B cell (primary cell): ENCODE measurements around the gene NCAM1. TPM values are rescaled to one million over a fixed set of nuclear protein-coding genes. Genes with fewer than 3 reads are reported as not detected.

Experiments used
- ATAC-seq: fragments of 200-7000 bp; cut with Tn5 transposase; one replicate; pipeline ENCODE4 v1.10.0; 2021; ENCODE audit warnings: low read depth, mild to moderate bottlenecking, moderate number of reproducible peaks, moderate library complexity
- CTCF ChIA-PET: fragments of 350-600 bp; sonication (Branson Sonifier 250); formaldehyde crosslinking; loops from one replicate; lab custom pipeline; 2021; ENCODE audit warnings: antibody characterized with exemption, inconsistent platforms; lab: Charles Lee
- POLR2A ChIA-PET: fragments of 350-600 bp; sonication (Branson Sonifier 250); formaldehyde crosslinking; loops from one replicate; lab custom pipeline; 2021; ENCODE audit warnings: antibody characterized with exemption; lab: Charles Lee
- DNase-seq: peaks from one replicate; pipeline ENCODE4 v3.0.0; 2013
- H2AFZ ChIP-seq: 2 replicates; pipeline ENCODE4 v1.6.1; 2012; ENCODE audit warnings: mild to moderate bottlenecking, low read depth, low read length; ENCODE audit not compliant: insufficient read depth, poor library complexity, severe bottlenecking
- H3K27ac ChIP-seq, 2 donors: 1 replicate in 1 of 2; 2 replicates in 1 of 2; pipeline ENCODE4 v1.5.1; 2012 to 2013; ENCODE audit warnings: low read length in 2 of 2, mild to moderate bottlenecking in 2 of 2, moderate library complexity in 1 of 2
- H3K27me3 ChIP-seq, 4 experiments: fragments of 200-600 bp in 1 of 4; sonication (generic) in 1 of 4; replicated peaks in 1 of 4; 1 replicate in 2 of 4; 2 replicates in 2 of 4; pipeline versions ENCODE4 v1.6.1 to v1.7.0; 2013 to 2016; ENCODE audit warnings: low read length in 3 of 4, mild to moderate bottlenecking in 2 of 4, mixed read lengths in 1 of 4, moderate library complexity in 1 of 4; ENCODE audit not compliant: insufficient read depth in 4 of 4, control insufficient read depth in 3 of 4; ENCODE audit errors: control extremely low read depth in 1 of 4
- H3K36me3 ChIP-seq, 2 experiments: replicated peaks in 1 of 2; 1 replicate in 1 of 2; 2 replicates in 1 of 2; pipeline versions ENCODE4 v1.6.1 to v1.7.1; 2013; ENCODE audit warnings: low read length in 1 of 2; ENCODE audit not compliant: insufficient read depth in 2 of 2, control insufficient read depth in 1 of 2; ENCODE audit errors: control extremely low read depth in 1 of 2, extremely low read depth in 1 of 2
- H3K4me1 ChIP-seq, 2 donors: fragments of 200-600 bp in 1 of 2; sonication (generic) in 1 of 2; 1 replicate in 1 of 2; 2 replicates in 1 of 2; pipeline versions ENCODE4 v1.5.1 to v1.6.1; 2013 to 2017; ENCODE audit warnings: low read length in 2 of 2; ENCODE audit not compliant: control insufficient read depth in 2 of 2, insufficient read depth in 2 of 2
- H3K4me2 ChIP-seq: replicated peaks from 2 replicates; pipeline ENCODE3; 2012; ENCODE audit warnings: mild to moderate bottlenecking, low read depth, low read length; ENCODE audit not compliant: poor library complexity, severe bottlenecking
- H3K4me3 ChIP-seq, 5 experiments: fragments of 200-600 bp in 1 of 5; sonication (generic) in 1 of 5; 1 replicate in 3 of 5; 2 replicates in 2 of 5; pipeline versions ENCODE4 v1.5.1 to v1.7.0; 2011 to 2016; ENCODE audit warnings: low read length in 4 of 5, mild to moderate bottlenecking in 4 of 5, low read depth in 2 of 5, control low read depth in 1 of 5, moderate library complexity in 1 of 5; ENCODE audit not compliant: insufficient read depth in 1 of 5; ENCODE audit errors: control extremely low read depth in 1 of 5, extremely low read depth in 1 of 5
- H3K79me2 ChIP-seq: fragments of 200-600 bp; sonication (generic); one replicate; pipeline ENCODE4 v1.6.0; 2016; ENCODE audit warnings: low read length; ENCODE audit not compliant: control insufficient read depth, insufficient read depth
- H3K9ac ChIP-seq: fragments of 200-600 bp; sonication (generic); 2 replicates; pipeline ENCODE4 v1.6.1; 2017; ENCODE audit warnings: mild to moderate bottlenecking, low read length, moderate library complexity
- H3K9me3 ChIP-seq, 3 donors: one replicate each; pipeline versions ENCODE4 v1.6.1 to v1.7.1; 2013; ENCODE audit warnings: low read length in 2 of 3; ENCODE audit not compliant: control insufficient read depth in 2 of 3, insufficient read depth in 1 of 3; ENCODE audit errors: control extremely low read depth in 1 of 3
- H4K20me1 ChIP-seq: 2 replicates; pipeline ENCODE4 v1.6.0; 2012; ENCODE audit warnings: mild to moderate bottlenecking, low read length; ENCODE audit not compliant: insufficient read depth, control insufficient read depth, poor library complexity, severe bottlenecking
- H3K27ac Mint-ChIP-seq: one replicate; pipeline ENCODE4 v1.8.0; 2021; ENCODE audit warnings: mixed read lengths
- H3K27me3 Mint-ChIP-seq: one replicate; pipeline ENCODE4 v1.8.0; 2021; ENCODE audit warnings: mixed read lengths
- H3K4me1 Mint-ChIP-seq: one replicate; pipeline ENCODE4 v1.8.0; 2021; ENCODE audit warnings: mixed read lengths
- H3K4me3 Mint-ChIP-seq: one replicate; pipeline ENCODE4 v1.8.0; 2021; ENCODE audit warnings: mixed read lengths
- H3K9me3 Mint-ChIP-seq: one replicate; pipeline ENCODE4 v1.8.0; 2022; ENCODE audit warnings: mixed read lengths; ENCODE audit not compliant: insufficient read depth
- EZH2 ChIP-seq: IDR thresholded peaks from 2 replicates; pipeline ENCODE4 v1.6.1; 2012; ENCODE audit warnings: borderline replicate concordance, low read depth, mild to moderate bottlenecking, moderate library complexity, low read length; ENCODE audit not compliant: insufficient read depth, poor library complexity, severe bottlenecking
- WGBS: methylation state at CpG from one replicate; pipeline ENCODE4 v1.1.5; 2013; ENCODE audit warnings: missing lambda C conversion rate; ENCODE audit not compliant: insufficient coverage; 5-methylcytosine and 5-hydroxymethylcytosine counted together
- intact Hi-C: fragments of 100-400 bp; cut with micrococcal nuclease; formaldehyde crosslinking; loops from one replicate; pipeline ENCODE4 v1.10.0; 2022
- polyA plus RNA-seq: library from polyadenylated mRNA; depleted of rRNA; stranded (reverse); fragments of >200 nt; gene quantifications from 2 replicates; pipeline ENCODE4 v1.2.3, GENCODE V29; 2012
- total RNA-seq, 2 donors: library from RNA; stranded (reverse); fragments of 120-200 nt in 1 of 2; gene quantifications; 1 replicate in 1 of 2; 2 replicates in 1 of 2; pipeline versions ENCODE4 v1.2.3 to v1.2.4, GENCODE V29; 2013 to 2022
- TF ChIP-seq, protein P1 (sequence below): fragments of 200-600 bp; IDR thresholded peaks from one replicate; pipeline ENCODE4 v1.8.0; 2022; ENCODE audit warnings: antibody characterized with exemption, mild to moderate bottlenecking

Gene NCAM1
- total and polyA plus RNA-seq, 2 donors (not counting 1 experiment from before 2014, with no cell fraction given): 0.37 TPM; not detected in 1

- Histone ChIP-seq H3K27ac (no peak overlapping the region), H3K9me3 (no peaks in the 10 kb centered on the region), H2AFZ (no peak overlapping the region), H3K79me2 (no peaks in the 10 kb centered on the region), H3K27me3 (no peaks in the 10 kb centered on the region), H3K4me2 (no peak overlapping the region), H3K36me3 (no peaks in the 10 kb centered on the region), H4K20me1 (no peaks in the 10 kb centered on the region), H3K4me1 (no peaks in the 10 kb centered on the region), H3K9ac (no peak overlapping the region), H3K4me3 (no peak overlapping the region)
- ChIA-PET POLR2A (no interaction called here), CTCF (no interaction called here)
- no peaks in the 10 kb centered on the region for H3K9me3 Mint-ChIP-seq
- no peaks in the 10 kb centered on the region for H3K4me1 Mint-ChIP-seq
- DNase-seq: no peak
- WGBS: 90% methylated on average over 6 of the region's 7 CpGs
- ATAC-seq: no peak
- no peak for TF ChIP-seq EZH2
- TF ChIP-seq, protein P1, sequence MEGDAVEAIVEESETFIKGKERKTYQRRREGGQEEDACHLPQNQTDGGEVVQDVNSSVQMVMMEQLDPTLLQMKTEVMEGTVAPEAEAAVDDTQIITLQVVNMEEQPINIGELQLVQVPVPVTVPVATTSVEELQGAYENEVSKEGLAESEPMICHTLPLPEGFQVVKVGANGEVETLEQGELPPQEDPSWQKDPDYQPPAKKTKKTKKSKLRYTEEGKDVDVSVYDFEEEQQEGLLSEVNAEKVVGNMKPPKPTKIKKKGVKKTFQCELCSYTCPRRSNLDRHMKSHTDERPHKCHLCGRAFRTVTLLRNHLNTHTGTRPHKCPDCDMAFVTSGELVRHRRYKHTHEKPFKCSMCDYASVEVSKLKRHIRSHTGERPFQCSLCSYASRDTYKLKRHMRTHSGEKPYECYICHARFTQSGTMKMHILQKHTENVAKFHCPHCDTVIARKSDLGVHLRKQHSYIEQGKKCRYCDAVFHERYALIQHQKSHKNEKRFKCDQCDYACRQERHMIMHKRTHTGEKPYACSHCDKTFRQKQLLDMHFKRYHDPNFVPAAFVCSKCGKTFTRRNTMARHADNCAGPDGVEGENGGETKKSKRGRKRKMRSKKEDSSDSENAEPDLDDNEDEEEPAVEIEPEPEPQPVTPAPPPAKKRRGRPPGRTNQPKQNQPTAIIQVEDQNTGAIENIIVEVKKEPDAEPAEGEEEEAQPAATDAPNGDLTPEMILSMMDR: no peak
- no peak overlapping the region for H3K27ac Mint-ChIP-seq
- H3K4me3 Mint-ChIP-seq: no peak overlapping the region
- H3K27me3 Mint-ChIP-seq: peaks cover 5% of the 10 kb centered on the region
- intact Hi-C loops: no loop called here
Observed at GRCh38 chr11:113159988-113160807, 199.0 kb downstream of the NCAM1 start.

DNA sequence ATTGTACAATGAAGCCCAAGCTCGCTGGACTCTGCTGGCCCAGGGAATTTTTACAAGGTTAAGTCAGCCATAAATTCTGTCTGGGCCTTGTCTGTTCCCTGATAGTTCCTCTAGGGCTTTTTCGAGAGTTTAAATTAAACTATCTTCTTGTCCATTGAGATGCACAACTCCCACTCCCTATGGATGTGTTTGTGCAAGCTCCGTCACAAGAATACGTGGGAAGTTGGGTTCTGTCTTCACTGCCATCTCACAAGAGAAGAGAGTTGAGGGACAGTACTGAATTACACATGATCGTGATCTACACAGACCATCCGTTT is 199.5 kb downstream of the NCAM1 start:
- ATAC-seq (no peak), DNase-seq (no peak)
- Histone ChIP-seq H3K79me2 (no peaks in the 10 kb centered on the region), H3K9ac (no peak overlapping the region), H3K27ac (no peak overlapping the region), H3K4me3 (no peak overlapping the region), H3K4me2 (no peak overlapping the region), H2AFZ (no peak overlapping the region), H3K9me3 (no peaks in the 10 kb centered on the region), H3K4me1 (no peaks in the 10 kb centered on the region), H3K27me3 (no peaks in the 10 kb centered on the region), H4K20me1 (no peaks in the 10 kb centered on the region), H3K36me3 (no peaks in the 10 kb centered on the region)
- intact Hi-C loops: no loop called here
- Mint-ChIP-seq H3K4me3 (no peak overlapping the region), H3K27me3 (peaks cover 5% of the 10 kb centered on the region), H3K4me1 (no peaks in the 10 kb centered on the region), H3K27ac (no peak overlapping the region), H3K9me3 (no peaks in the 10 kb centered on the region)
- WGBS: 50% methylated on average over 1 of the region's 6 CpGs
- ChIA-PET CTCF (no interaction called here), POLR2A (no interaction called here)
- TF ChIP-seq, protein P1: no peak
- no peak for TF ChIP-seq EZH2
